C1 segment of cervical spinal cord (tissue), 14 donors: ENCODE data around the gene USP38.
A peak's percentile ranks its signal among the peaks of the same experiment; 100 is the strongest.
"Not testable (repeated sequence)": the region's sequence is repeated elsewhere in the genome, so short reads cannot be mapped to it uniquely, and the experiment has no call there.

Experiments used
- DNase-seq, 14 donors: peaks; one replicate each; lab custom pipeline; 2025; lab: John Stamatoyannopoulos, UW

Gene USP38

DNA sequence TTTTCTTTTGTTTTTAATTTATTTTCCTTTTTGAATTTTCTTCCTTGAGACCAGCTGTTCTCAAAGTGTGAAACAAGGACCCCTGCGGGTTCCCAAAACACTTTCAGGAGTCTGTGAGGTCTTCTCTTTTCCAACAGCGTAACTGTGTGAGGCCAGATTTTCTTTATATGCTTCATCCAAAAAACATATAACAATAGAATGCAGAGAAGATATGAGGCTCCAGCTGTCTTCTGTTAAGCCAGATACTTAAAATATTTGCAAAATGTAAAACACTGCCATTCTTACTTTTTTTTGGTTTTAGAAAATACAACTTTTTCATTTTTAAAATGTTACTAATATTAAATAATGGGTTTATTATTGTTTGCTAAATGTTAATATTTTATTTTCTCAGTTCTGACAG lies 27.8 kb downstream of the USP38 start:
- DNase-seq: no peak

- DNase-seq: no peak
These were observed 31.2 kb downstream of the USP38 start for GRCh38 chr4:143215873-143216272.

DNA sequence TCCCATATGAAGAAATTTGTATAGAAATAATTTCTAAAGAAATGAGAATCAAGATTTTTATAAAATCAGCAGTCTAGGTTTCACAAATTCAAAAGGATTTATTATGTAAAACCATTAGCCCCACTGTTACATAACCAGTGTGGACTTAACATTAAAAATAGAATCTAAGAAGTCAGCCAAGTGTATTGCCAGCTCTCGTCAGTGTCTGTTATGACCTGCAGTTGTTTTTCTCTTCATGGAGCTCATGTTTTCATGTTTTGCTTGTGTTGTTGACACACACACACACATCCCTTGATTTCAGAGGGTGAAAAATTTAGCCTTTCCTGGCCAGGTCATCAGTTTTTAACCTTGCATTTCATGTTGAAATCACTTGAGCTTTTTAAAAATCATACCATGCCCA lies 39.5 kb downstream of the USP38 start:
- peak in 1 of 14 donors; percentile 67 for DNase-seq

DNA sequence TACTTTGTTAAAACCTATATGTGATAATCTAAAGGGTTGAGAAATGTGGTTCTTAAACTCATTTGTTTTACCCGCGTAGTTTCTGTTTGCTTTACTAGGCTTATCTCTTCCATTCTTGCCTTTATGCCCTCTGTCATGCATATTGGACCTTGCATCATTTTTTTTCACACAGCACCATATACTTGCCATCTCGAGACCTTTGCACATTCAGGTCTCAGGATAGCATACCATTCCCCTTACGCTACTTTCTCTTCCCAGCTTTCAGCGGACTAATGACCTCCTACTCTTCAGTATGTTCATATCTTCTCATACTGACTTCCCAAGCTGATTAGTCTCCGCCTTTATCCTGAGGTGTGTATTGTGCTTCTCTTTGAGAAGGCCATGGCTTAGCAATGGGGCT lies 40.5 kb downstream of the USP38 start:
- no peak for DNase-seq

DNA sequence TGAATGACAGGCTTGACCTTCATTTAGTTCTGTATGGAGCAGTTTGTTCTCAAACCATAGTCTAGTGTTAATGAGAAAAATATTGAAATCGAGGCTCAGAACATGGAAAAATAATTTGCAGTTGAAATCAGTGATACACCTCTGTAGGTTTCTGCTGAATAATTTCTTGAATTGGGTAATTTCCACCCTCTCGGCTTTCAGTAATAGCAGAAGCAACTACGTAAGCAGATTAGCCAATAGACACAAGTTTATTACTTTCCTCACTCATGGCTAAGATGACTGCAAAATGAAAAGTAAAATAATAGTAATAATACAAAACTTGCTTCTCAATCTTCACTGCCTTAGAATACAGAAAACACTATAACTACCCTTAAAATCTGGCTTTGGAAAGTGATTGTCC lies 46.0 kb downstream of the USP38 start:
- no peak for DNase-seq

- DNase-seq: no peak
These were observed 47.6 kb downstream of the USP38 start for GRCh38 chr4:143232277-143232676.

DNA sequence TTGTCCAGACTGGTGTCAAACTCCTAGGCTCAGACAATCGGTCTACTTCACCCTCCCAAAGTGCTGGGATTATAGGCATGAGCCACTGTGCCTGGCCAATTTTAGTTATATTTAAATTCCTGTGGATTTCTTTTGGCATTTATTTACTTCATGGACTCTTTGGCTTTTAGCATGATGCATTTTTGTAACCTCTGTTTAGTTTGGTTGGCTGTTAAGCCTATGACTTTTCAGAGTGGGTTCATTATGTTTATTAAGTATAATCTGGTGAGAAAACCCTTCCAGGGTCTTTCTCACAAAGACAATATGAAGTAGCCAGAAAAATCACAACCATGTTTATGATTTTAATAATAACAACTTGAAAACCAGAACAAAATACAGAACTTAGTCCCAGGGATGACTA lies 49.4 kb downstream of the USP38 start:
- DNase-seq: no peak

DNA sequence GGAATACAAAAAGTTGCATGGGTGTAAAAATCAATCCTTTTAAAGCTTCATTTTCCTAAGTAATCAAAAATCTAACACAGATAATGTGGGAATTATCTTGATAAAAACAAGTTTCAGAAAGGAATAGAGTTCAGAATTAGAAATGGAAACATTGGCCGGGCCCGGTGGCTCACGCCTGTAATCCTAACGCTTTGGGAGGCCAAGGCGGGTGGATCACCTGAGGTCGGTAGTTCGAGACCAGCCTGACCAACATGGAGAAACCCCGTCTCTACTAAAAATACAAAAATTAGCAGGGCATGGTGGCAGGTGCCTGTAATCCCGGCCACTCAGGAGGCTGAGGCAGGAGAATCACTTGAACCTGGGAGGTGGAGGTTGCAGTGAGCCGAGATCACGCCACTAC lies 52.5 kb downstream of the USP38 start:
- not testable (repeated sequence) for DNase-seq

DNA sequence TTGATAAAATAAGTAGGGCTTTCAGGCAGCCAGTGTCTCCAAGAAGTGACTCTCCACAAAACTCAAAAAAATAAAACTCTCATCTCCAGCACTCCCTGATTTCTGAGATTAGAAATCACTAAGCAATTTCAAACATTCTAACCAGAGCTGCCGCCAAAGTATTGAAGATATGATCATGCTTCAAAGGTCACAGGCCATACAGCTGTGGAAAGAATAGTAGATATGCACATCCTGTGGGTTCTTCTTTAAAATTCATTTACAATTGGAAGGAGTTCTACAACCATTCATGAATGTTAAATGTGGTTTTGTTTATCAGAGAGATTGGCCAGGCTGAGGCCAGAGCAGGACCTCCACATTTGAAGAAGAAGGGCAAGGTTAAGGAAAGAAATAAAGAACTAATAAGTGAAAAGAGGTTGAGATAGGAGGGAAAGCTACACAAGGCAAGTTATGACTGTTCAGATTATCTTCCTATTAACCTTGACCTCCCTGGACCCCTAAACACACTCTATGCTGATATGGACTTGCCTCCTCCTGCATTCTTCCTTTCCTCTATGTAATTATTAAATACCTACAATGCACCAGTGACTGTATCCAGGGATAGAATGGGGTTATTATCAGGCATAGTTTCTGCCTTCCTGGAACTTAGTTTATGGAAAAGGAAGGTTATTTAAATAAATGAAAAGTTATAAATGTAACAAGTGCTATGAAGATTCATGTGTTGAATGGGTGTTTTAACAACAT lies 56.4 kb downstream of the USP38 start:
- no peak for DNase-seq

DNA sequence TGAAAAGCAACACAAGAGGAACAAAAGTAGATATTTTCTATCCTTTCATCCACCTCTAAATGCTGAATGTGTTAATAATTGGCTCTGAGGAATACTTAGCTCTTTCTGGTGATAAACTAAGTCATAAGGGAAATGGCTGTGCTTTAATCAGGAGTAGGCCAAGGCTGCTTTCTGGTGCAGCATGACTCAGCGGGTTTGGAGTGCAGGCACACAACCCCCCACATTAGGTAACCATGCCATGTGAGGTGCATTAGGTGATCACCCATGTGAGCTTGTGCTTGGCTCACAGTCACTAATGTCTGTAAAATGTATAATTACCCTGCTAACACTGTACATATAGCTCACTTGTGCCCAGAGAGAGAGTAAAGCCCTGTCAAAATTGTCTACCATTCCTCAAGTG lies 57.2 kb downstream of the USP38 start:
- DNase-seq: no peak

- DNase-seq: no peak
These were observed 58.3 kb downstream of the USP38 start for GRCh38 chr4:143243041-143243440.

DNA sequence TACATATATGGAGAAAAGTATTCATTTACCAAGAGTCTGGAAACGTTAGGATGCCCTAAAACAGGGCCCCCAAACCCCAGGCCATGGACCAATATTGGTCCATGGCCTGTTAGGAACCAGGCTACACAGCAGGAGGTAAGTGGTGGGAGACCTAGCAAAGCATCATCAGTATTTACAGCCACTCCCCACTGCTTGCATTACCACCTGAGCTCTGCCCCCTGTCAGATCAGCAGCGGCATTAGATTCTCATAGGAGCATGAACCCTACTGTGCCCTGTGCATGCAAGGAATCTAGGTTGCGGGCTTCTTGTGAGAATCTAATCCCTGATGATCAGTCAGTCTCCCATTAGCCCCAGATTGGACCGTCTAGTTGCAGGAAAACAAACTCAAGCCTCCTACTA lies 62.3 kb downstream of the USP38 start:
- DNase-seq: no peak

DNA sequence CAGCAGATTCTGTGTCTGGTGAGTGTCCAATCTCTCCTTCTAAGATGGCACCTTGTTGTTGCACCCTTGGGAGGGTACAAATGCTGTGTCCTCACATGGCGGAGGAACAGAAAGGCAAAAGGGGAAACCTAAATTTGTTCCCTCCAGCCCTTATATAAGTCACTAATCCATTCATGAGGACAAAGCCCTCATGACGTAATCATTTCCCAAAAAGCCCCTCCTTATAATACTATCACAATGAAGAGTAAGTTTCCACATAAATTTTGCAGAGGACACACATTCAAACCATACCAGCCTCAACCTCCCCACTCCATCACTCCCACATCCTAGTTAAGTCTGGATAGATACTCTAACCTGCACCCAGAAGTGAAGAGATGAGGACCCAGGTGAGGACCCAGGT lies 63.1 kb downstream of the USP38 start:
- no peak for DNase-seq

DNA sequence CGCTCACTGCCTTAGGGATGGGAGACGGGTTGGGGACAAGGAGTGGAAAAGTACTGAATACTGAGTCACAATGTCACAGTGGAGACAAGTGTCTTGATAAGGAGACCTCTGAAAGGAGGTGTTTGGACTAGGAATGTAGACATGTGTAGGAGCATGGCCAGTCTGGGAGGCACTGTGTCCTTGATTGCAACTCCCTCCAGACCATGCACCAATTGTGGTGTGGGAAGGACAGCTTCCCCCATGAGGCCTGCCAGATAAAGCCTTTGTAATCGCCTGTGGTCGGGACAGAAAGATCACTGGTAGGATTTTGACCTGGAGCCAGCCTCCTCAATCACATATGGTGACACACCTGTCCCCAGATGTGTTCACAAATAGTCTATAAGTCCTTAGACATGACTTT lies 64.1 kb downstream of the USP38 start:
- no peak for DNase-seq

GRCh38 chr4:143250617-143251016 lies 65.9 kb downstream of the USP38 start:
- DNase-seq: no peak

GRCh38 chr4:143251348-143251747 lies 66.6 kb downstream of the USP38 start:
- DNase-seq: no peak

DNA sequence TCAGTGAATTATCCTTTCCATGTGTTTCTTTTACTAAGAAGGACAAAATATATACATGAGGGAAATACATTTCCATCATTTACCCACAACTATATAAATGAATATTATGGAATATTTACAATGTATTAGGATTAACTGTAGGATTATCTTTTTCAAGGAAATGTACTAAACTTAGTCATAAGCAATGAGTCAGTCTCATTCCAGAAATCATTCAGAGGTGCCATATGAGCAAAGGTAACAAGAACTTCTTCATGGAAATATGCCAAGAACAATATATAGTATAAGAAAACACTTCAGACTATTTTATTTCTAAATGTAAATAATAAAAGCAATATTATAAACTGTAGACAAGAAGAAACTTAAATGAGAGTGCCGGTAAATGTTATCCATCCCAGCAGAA lies 67.1 kb downstream of the USP38 start:
- no peak for DNase-seq

DNA sequence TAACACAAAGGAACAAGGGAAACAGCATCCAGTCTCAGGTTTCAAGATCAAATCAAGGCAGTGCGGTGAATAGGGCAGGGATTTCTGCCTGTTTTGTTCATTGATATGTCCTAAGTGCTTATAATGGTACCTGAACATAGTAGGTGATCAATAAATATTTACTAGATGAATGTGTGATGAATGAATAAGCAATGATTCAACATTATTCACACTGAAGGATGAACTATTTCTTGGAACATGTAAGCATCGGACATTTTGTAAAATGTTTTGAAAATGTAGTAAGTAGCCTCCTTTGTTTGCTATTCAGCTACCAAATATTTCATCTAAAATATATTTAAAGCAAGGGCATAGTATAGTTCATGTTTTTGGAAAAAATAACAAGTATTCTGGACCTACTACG lies 67.8 kb downstream of the USP38 start:
- no peak for DNase-seq

DNA sequence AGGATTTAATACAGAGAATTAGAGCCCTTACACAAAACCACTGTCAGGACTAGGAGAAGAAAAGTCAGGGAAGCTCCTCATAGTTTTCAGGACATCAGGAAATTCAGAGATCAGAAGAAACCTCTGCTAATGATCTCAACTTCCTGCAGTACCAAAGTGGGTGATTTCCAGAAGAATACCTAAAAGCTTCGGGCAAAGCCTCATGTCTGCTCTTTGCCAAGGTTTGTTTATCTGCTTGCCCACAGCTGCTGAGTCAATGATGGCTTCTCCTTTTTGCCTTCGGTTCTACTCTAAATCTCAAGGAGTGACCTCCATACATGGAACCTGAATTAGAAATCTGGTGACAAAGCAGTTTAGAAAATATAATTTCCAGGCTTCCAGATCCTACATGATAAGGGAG lies 68.4 kb downstream of the USP38 start:
- DNase-seq: no peak

- no peak for DNase-seq
These were observed 69.9 kb downstream of the USP38 start for GRCh38 chr4:143254491-143255226.

DNA sequence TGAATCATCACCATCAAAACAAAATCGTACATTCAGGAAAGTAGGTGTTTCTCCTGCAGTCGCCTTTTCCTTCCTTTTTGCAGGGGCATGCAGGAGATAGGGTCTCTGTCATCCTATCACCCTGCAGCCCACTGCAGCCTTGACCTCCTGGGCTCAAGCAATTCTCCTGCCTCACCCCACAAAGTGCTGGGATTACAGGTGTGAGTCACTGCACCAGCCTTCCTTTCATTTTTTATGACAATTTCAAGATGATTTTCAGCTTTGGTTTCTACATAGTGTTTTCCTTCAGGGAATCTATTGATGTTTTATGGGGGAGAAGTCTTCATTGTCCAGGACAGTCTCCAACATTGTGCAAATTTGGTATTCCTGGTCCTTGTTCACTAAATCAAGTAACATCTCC lies 71.7 kb downstream of the USP38 start:
- DNase-seq: no peak

GRCh38 chr4:143257356-143257755 lies 72.6 kb downstream of the USP38 start:
- no peak for DNase-seq

GRCh38 chr4:143260750-143261149 lies 76.0 kb downstream of the USP38 start:
- no peak for DNase-seq
